Activated T-helper 9 cell treated with anti-CD3 and anti-CD28 coated beads, Interleukin-2, amount 50 U/mL, for 16 hours (primary cell): ENCODE results near the gene TUSC2.

Experiments
- DNase-seq: peaks from one replicate; pipeline ENCODE4 v3.0.0-alpha.2; 2020; ENCODE audit warnings: low read depth

Gene TUSC2

DNA sequence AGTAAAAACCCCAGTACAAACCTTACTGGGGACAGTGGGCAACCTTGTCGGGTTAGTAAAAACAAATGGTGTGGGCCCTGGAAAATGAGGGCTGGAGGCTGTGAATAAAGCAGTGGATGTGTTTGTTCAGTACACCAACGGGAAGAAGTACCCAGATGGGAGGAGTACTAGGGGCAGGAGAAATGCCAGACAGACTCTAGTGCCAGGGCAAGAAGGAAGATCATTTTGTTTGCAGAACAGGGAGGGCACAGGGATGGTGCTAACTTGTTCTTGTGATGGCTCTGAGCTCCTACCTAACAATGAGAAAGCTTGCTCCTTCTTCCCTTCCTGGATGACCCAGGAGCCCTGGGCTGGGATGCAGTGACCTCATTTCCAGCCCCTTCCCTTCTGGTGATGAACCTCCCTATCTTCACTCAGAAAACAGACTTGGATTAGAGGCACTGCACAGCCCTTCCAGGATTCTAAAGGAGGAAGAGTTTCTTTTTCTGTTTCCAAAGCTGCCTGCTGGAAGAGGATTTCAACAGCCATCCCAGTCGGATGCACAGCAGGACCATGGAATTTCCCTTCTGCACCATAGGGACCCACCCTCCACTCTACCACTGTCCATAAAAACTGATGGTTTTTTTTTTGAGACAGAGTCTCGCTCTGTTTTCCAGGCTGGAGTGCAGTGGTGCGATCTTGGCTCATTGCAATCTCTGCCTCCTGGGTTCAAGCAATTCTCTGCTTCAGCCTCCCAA lies 6.5 kb upstream of the TUSC2 start:
- DNase-seq, result no peak

DNA sequence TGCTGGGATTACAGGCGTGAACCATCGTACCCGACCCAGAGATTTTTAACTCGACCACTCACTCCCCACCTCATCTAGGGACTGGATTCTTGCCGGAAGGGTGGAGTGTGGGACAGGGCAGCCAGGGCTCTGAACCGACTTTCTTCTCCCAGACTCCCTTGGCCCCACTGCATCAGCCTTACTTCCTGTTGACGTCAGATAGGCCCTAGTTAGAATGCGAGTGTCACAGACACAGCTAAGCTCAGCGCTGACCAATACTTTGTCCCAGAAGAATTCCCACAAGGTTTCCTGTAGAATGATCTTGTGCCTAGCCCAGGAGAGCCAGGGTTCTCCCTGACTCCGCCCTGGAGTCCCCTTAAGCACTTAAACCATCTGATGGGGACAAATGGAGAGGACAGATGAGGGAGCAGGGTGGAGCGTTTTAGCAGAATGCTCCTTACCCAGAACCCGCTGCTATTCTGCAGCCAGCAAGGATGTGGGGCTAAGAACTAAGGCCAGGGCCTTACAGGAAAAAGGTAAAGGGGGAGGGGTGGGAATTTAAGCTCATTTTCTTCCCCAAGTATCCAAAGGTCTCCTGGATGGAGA lies 5.8 kb upstream of the TUSC2 start:
- DNase-seq, result no peak

DNA sequence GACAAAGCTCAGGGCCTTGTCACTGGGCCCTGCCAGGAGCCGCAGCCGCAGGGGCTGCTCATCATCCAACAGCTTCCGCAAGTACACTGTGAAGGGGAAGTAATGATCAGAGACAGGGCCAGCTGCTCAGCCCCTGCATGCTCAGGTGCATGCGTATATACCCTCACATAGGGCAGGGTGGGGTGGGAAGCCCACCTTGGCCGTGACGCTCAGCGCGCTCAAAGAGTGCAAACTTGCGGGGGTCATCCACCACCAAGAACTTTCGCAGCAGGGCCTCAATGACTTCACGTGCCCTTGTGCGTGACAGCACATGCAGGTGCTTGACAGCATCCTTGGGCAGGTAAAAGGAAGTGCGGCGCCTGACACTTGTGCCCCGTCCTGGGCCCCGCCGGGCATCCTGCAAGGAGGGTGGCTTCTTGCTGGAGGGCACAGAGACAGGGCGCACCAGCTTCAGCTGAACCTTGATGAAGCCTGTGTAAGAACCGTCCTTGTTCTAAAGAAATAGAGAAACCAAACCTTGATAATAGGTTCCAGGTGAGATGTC lies 3.4 kb upstream of the TUSC2 start:
- DNase-seq, result no peak

DNA sequence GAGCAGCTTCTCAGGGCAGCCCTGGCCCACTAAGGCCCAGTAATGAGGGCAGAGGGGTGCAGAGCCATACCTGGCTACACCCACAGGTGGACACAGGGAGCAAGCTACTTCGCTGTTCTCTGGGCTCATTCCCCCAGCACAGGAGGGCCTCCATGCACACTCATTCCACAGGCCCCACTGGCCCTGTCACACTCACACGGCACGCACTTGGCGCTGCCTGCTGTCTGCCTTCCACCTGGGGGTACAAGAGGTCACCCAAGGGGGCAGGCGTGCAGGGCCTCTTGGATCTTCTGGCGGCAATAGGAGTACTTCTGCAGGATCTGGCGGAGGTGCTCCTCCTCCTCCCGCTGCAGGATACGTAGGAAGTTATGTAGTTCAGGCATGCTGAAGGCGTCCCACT lies 2.3 kb upstream of the TUSC2 start:
- no peak for DNase-seq

DNA sequence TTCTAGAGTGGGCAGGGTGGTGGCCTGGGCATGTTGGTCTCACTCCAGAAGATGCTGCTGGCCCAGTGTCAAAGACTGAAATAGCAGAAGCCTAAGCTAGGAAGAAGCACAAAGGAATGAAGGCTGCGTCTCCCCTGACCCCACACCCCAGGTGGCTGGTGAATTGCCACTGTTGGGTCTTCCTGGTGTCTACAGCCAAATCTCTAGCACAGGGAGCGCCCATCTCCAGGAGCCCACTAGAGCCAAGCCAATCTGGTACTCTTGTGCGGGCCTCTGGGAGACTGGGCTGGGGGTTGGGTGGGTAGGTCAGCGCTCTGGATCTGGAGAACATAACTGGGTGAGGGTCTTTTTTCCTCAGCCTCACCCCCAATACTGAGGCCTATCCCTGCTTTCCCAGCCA lies 894 bp downstream of the TUSC2 start:
- DNase-seq, result no peak

DNA sequence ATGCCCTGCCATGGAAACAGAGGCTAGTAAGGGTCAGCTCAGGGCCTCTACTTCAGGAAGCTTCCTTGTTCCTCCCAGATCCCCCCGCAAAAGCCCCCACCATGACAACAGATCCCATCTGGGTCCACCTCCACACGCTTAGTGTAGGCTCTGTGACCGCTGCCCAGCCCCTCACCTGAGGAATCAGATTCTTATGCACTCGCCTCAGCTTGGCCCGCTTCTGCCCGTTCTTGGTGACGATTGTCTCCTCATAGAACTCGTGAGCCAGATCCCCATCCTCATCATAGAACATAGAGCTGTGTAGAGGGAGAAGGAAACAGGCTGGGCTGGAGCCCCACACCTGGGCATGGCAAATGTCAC lies 1.9 kb downstream of the TUSC2 start:
- DNase-seq, result no peak

DNA sequence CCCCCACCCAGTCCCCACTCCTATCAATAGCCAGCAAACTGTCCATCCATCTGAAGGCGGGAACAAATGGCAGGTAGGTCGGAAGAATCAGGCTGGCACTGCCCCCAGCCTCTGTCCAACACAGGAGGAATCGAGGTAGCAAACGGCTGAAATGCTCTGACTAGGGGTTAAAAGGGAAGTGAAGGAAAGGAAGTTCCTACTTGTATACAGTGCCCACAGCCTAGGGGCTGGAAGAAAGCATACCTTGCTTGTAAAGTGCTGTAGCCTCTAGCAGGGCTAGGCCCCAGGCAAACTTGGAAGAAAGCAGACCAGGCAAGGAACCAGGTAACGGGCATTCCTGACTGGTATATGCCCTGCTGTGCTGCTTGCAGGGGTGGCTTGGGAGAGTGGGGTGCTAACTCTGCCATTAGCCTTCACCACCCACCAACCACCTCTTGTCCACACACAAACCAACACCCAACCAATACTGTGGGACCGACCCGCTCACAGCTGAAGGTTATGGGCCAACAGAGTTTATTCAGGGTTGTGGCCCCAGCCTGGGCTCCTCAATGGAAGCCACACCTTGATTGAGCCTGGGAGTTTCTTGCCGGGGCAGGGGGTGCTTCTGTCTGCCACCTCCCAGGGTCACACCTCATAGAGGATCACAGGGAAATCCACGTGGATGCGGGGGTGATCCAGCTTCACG lies 2.4 kb downstream of the TUSC2 start:
- DNase-seq, result no peak

DNA sequence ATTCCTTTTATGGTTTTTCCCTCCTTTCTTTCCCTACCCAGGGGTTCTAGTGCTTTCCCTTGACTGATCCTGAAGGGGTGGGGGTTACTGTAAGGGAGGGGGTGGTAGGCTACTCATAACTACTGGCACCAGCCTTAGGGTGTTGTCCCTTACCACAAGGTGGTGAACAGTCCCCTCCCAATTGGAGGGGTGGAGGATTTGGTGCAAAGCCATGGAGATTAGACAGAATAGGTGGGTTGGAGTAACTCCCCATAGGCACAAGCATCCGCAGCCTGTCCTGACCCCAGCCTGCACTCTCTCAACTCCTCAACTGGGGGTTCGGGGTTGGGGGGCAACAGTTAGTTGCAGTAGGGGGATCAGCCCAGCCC lies 2.9 kb downstream of the TUSC2 start:
- DNase-seq, result no peak

DNA sequence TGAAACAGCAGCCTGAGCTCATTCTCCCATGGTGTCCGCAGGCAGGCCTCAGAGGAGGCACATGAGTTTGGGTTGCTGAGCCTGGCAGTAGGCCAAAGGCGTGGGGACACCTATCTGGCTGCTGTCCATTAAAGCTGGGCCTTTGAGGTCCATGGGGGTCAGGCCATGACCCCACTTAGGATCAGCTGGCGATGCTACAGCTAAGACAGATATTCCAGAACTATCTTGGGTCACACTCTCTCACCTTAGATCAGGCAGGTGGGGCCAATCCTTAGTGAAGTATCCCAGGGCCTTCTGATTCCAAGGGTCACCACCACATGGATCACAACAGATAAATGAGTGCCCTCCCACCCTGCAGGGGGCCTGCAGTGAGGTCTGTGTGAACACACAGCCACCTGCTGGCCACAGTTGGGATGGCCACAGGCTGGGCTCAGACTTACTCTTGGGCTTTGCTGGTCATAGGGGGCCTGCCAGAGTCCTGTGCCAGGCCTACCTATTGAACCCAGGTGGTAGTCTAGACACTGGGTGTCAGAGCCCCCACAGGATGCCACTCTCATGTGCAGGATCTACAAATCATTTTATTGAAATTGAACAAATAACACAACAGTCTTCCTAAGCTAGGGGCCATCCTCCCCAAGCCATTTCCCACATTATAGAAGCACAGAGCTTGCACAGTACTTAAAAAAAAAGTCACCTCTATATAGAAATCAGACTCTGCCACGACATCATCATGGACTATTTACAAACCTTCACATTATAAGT lies 3.5 kb downstream of the TUSC2 start:
- DNase-seq, result peak; percentile 40

DNA sequence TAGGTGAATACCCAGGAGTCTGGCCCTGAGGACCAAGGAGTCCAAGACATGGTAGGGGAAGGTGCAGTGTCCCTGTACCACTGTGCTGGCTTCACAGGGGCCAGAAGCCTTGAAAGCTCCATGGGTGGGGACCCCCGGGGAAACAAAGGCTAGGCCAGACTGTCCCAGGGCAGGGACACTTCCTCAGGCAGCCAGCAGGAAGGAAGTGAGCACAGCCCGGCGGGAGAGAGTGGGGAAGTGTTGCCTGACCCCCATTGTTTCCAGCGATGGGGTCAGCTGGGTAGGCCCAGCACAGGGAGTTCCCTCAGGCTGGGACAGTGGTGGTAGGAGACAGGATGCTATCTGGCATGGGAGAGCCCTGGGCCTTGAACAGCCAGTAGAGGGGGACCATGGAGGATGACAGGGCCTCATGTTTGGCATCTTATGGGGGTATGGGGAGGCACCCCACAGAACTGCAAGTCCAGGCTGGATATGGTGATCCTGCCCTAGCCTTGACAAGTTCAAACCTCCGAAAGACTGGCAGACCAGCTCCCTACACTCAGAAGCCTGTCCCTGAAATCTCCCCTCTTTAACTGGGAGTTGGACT lies 4.3 kb downstream of the TUSC2 start:
- DNase-seq, result no peak

DNA sequence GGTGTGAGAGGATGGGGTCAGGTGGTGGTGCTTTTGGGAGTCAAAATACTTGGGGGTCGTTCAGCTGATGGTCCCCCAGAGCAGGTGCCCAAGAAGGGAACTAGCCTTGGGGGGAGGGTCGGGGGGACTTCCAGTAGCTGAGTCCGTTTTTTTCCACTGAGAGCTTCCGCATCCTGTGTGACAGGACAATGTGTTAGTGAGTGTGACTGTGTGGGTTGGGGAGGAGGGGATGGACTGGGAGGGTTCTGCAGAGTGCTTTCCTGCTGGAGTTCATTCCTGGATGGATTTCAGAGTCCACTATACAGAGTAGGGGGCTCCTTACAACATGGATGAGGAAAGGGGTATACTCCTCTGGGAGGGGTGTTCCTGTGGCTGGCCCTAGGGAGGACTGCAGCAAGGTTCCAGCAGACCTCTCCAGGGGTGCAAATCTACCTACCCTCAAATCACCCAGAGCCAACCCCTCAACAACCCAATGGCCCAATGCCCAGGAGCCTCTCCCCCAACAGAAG lies 4.9 kb downstream of the TUSC2 start:
- no peak for DNase-seq

DNA sequence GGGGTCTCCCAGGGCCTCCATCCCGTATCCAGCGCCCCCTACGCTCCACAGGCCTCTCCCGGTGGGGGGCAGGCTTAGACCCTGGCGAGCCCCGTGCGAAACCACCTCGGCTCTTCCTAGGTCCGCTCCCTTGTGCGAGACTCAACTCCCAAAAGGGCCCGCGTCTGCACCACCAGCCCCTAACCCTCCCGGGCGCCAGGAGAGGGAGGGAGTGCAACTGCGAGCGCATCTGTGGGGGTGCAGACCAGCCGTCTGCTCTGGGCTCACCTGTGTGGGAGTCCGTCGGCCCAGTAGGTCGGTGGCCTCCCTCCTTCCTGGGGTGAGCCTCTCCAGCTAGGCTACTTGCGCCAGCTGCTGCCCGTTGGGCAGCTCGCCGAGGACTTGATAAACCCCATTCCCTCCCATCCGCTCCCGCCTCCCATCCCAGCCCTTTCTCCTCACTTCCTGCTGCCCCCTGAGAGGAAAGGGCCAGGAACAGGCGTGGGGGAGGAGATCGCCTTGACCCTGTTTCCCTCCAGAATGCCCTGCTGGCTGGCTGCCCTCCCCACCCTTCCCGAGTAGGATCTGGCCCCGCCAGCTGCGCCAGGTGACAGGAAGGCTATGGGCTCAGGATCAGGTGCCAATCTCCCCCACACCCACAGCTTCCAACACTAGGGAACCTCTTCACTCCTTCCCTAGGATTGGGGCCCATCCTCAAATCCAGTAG lies 5.5 kb downstream of the TUSC2 start, which contains the start of gene HYAL2:
TSS of gene HYAL2 (minus strand) at position 360 of the 706 bp plus-strand sequence. CDS start 2,256 bp downstream, outside the sequence.
- no peak for DNase-seq

DNA sequence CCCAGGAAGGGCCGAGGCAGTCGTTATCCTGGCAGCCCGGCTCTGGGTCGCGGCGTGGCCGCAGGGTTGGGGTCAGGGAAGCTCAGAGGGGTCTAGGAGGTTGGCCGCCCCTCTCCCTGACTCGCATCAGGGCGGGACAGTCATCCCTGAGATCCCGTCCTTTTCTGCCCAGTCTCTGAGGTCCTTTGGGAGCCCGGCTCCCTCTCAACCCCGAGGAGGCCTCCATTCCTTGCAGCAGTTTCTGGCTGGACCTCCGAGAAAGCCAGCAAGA lies 6.0 kb downstream of the TUSC2 start:
- no peak for DNase-seq

DNA sequence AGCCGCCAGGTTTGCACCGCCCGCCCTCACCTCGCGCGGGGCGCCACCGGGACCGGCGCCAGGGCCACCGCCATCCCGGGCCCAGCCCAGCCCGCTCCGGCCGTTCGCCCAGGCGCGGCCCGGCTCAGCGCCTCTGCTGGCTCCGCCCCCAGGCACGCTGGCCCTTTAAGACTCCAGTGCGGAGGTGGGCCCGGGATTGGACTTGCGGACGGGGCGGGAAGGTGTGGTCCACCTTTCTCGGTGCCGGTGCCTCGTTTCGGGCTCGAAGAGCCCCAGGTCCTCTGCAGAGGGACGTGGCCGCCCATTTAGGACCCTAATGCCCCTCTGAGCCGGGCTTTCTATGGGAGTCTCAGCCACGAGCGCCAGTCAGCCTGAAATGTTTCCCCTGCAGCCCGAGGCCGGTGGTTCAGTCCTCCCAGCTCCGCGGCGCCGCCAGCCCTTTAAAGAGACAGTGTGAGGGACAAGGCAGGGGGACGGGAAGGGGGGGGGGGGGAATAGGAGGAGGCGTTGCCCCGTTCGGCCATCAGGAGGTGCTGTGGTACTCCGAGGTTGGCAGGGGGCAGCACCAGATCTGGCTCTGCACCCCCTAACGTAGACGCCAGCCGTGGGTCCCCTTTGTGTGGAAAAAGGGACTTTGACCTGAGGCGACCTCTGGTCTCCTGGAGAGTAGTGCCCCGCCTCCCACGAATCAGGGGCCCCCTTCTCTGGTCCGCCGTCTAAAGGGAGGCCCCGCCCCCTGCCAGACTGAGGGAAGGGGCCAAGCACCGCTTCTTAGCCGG lies 6.5 kb downstream of the TUSC2 start:
- DNase-seq, result peak; percentile 75

DNA sequence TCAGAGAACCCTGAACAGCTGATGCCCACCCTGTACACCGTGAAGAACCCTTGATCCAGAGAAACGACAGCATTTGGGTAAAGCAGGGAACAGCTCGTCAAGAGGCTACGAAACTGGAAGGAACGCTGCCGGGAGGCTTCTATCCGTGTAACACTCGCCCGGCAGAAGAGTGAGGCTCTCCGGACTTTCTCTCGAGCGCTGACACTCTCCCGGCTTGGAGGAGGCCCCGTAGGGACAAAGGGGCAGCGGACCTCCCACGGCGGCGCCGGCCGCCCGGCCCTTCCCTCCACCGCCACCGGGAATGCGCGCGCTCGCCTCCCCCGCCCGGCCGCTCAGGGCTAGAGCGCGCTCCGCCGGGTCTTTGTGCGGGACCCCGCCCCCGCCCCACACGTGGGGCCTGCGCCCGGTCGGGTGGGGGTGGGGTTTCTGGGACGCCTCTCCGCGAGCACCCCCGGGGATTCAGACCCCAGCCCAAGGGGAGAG lies 7.1 kb downstream of the TUSC2 start:
- peak; percentile 51 for DNase-seq

DNA sequence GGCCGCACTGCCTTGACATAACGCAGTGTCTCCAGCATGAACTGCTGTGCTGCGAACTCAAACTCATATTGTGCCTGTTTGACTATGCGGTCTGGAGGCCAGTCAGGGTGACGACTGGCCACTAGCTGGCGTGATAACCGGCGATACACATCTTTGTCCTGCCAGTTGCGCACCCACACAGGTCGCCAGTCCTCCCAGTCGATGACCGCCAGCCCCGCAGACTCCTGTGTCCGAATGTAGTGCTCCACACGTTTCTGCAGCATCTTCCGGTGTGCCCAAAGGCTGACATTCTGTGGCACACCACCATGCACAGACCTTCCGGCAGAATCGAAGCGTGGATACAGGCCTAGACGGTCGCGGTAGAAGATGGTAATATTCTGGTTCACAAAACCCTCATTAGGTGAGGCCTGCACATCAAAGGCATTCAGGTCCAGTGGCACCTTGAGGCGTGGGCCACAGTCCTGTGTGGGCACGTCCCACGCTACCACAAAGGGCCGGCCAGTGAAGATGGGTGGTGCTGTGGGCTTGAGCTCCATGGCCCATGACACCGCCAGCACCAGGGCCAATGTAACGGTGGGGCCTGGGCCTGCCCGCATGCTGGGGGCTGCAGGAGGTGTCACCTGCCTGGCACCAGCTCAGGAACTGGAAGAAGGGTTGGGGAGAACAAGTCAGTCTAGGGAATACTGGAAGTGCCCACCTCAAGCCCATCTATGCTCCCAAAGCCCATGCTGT lies 8.0 kb downstream of the TUSC2 start:
- no peak for DNase-seq

DNA sequence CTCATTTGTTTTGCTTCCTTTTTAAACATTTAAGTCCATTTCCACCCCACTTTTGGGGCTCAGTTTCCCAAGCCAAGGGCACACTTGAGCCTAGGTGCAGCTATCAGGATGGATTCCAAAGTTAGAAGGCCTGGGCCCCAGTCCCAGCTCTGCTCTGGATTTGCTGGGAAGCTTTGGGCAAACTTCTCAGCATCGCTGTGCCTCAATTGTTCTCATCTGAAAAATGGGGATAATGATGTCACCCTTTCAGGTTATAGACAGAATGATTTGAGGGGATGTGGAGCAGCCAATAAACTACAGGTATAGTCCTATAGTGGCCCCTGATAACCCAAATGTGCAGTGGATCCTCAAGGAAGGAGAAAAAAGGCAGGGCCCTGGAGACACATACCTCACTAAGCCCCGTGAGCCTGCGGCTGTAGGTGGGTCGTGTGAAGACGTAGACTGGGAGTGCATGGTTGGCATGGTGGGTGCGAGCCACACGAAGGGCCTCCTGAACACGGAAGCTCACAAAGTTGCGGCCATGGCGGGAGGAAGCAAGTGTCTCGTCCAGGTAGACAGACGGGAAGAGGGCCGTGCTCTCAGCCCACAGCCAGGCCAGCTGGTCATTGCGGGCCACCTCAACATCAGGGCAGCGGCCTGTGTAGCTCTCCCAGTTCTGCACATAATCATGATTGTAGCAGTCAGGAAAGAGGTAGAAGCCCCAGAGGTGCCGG lies 8.7 kb downstream of the TUSC2 start:
- no peak for DNase-seq

DNA sequence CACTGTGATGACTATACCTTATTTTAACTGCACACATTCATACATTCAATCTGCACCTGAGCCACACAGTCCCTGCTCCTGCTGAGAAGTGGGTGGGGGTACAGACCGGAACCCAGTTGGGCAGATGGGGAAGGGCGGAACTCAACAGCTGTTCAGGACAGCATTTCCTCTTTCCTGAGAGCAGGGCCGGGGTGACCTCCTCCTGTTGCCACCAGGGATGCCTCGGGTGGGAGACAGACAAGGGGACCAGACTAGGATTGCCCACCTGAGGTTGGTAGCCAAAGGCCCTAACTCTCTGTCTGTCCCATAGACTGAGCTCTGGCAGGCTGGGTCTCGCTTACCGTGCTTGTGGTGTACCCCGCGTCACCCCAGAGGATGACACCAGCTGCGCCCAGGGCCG lies 9.4 kb downstream of the TUSC2 start:
- DNase-seq, result no peak

DNA sequence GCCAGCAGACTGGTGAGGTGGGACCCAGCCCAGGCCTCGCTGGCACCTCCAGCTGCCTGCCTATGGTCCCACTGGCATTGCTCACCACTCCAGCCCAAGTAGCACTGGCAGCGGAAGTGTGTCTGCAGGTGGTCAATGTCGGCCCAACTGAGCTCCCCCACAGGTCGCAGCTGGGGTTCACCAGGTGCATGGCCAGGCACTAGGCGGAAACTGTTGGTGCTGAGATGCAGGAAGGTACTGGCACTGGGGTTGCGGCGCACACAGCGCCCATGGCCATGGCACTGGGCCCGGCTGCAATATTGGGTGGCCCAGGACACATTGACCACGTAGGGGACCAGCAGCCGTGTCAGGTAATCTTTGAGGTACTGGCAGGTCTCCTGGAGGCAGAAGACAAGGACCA lies 9.9 kb downstream of the TUSC2 start:
- no peak for DNase-seq
